ENCODE data around the gene RNF220. TPM values are rescaled to one million over a fixed set of nuclear protein-coding genes. Genes with fewer than 3 reads are reported as not detected.

Gene RNF220
- total and polyA plus RNA-seq, 2 of the 4 experiments (the other 2 are of a cell fraction): 71.8 to 77.1 TPM

DNA sequence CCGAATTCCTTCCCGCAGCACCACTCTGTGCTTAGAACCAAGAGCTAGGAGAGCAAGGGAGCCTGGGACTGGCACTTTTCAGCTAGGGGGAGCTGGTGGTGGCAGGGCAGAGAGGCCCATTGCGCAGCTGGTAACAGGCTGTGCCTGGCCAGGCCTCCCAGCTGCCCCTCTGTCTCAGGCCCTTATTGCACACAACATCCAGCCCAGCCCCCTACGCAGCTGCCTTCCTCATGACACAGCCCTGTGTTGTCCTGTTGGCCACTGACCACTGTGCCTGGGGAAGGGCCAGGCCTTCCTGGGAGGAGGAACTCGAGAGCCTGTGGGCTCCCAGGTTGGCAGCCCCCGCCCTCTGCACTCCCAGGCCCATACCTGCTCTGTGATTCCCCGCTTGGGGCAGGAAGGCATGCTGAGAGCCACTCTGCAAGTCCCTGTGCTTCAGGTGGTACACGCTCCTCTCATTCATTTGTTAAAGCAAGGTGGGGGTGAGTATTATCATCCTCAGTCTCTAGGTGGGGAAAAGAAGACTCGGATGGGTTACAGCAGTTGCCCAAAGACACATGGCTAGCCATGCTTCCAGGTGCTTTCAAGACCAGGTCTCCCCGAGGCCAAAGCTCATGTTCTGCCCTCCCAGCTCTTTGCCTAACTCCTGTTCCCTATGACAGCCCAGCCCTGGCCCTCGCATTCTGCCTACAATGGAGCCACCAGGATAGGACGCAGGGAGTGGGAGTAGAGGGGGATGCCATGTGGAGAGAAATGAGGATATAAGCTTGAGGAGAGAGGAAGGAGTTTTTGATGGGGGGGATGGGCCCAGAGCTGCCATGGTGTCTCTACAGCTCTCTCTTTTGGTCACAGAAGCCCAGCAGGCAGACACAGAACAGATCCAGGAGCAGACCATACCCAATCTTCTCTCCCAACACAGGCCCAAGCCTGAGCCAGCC, 187.4 kb downstream of the RNF220 start (continued):
- no peak for TF ChIP-seq RAD21 (IDR thresholded peaks at IDR 0.05; ENCODE audit: low read length)

DNA sequence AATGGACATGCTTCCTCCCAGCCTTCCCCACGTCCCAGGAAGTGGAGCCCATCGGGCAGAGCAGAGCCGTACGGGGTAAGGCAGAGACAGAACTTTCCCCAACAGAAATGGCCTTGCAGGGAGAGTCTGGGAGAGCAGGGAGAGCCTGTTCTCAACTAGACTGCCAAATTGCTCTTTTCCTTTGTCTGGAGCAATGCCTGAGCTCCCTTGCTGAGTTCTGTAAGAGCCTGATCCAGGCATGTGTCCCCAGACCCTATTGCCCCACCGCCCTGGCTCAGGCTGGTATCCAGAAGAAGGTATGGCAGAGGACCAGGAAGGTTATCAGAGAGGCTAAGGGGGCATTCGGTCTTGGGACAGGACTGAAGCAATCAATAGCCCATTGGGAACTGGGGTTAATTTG, 189.3 kb downstream of the RNF220 start:
- Histone ChIP-seq H2BK20ac (ENCODE audit: low read depth, low read length) (no peak overlapping the region), H3K23ac (ENCODE audit: low read depth, low read length) (no peak overlapping the region), H4K5ac (ENCODE audit: low read depth, low read length) (no peak overlapping the region), H2AK5ac (ENCODE audit: low read depth, low read length) (no peak overlapping the region), H4K8ac (ENCODE audit: low read depth in 2 of 2, low read length in 2 of 2) (no peak overlapping the region), H3K4me1 (ENCODE audit: control insufficient read depth, insufficient read depth, low read length) (no peaks in the 10 kb centered on the region), H2BK120ac (ENCODE audit: low read depth, low read length) (no peak overlapping the region), H2AFZ (replicated peaks; ENCODE audit: low read length, poor library complexity) (no peak overlapping the region), H2AK9ac (replicated peaks; ENCODE audit: low read depth, low read length, poor library complexity) (no peak overlapping the region), H3K14ac (replicated peaks; ENCODE audit: low read depth, low read length) (no peak overlapping the region), H3K4me3 (ENCODE audit: insufficient read depth, low read depth, low read length) (no peak overlapping the region), H3K4me2 (ENCODE audit: low read depth, low read length) (no peak overlapping the region), H4K20me1 (ENCODE audit: insufficient read depth, low read length) (no peaks in the 10 kb centered on the region), H2BK15ac (ENCODE audit: low read depth, low read length) (no peak overlapping the region), H3K4ac (ENCODE audit: low read depth, low read length) (no peak overlapping the region), H3K27me3 (ENCODE audit: control insufficient read depth, insufficient read depth, low read length) (peaks cover 43% of the 10 kb centered on the region), H3K79me1 (ENCODE audit: low read depth in 1 of 2, low read length in 2 of 2) (no peaks in the 10 kb centered on the region), H3K9me1 (ENCODE audit: insufficient read depth, low read length) (no peaks in the 10 kb centered on the region), H3K56ac (ENCODE audit: extremely low read depth, insufficient read depth, low read length) (no peak overlapping the region), H2BK5ac (ENCODE audit: low read depth, low read length, poor library complexity, severe bottlenecking) (no peak overlapping the region), H3K18ac (ENCODE audit: low read depth, low read length) (no peak overlapping the region), H3K27ac (ENCODE audit: insufficient read depth, low read length) (no peak overlapping the region), H4K91ac (ENCODE audit: insufficient read depth, low read depth, low read length) (no peak overlapping the region), H3K36me3 (ENCODE audit: control insufficient read depth, insufficient read depth, low read length) (no peaks in the 10 kb centered on the region), H3K9me3 (ENCODE audit: control insufficient read depth, insufficient read depth, low read length) (no peaks in the 10 kb centered on the region), H3K9ac (ENCODE audit: low read depth, low read length) (no peak overlapping the region)
- WGBS, 2 experiments (ENCODE audit: extremely low coverage in 2 of 2, insufficient read length in 1 of 2): 82% methylated on average over 3 of the region's 6 CpGs; no CpG with 5 or more reads in 1 of the 2 experiments
- dilution Hi-C loops (cut with HindIII; ENCODE audit: low sequenced_read_pairs, unreplicated experiment) (no loop called here), intact Hi-C loops (cut with micrococcal nuclease) (no loop called here), in situ Hi-C loops (cut with MboI; ENCODE audit: low sequenced_read_pairs) (no loop called here)
- TF ChIP-seq CHD1 (IDR thresholded peaks at IDR 0.05; ENCODE audit: low read depth, low read length) (no peak), POLR2A (IDR thresholded peaks at IDR 0.05; ENCODE audit: low read depth, low read length) (no peak), NFE2L2 (IDR thresholded peaks at IDR 0.05; ENCODE audit: low read depth, low read length) (no peak), MAZ (IDR thresholded peaks at IDR 0.05; ENCODE audit: borderline replicate concordance, low read depth, low read length) (no peak)
- TF ChIP-seq, protein P1, sequence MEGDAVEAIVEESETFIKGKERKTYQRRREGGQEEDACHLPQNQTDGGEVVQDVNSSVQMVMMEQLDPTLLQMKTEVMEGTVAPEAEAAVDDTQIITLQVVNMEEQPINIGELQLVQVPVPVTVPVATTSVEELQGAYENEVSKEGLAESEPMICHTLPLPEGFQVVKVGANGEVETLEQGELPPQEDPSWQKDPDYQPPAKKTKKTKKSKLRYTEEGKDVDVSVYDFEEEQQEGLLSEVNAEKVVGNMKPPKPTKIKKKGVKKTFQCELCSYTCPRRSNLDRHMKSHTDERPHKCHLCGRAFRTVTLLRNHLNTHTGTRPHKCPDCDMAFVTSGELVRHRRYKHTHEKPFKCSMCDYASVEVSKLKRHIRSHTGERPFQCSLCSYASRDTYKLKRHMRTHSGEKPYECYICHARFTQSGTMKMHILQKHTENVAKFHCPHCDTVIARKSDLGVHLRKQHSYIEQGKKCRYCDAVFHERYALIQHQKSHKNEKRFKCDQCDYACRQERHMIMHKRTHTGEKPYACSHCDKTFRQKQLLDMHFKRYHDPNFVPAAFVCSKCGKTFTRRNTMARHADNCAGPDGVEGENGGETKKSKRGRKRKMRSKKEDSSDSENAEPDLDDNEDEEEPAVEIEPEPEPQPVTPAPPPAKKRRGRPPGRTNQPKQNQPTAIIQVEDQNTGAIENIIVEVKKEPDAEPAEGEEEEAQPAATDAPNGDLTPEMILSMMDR (conservative IDR thresholded peaks at IDR 0.05; ENCODE audit: low read depth, low read length): no peak
- ATAC-seq (ENCODE audit: low read depth) (no peak), DNase-seq (no peak)
- ChIA-PET CTCF (interaction anchor here (0.9 to 2.3 kb wide), 4 partner anchors 23 to 218 kb away, joined by 3 to 18 read pairs (median 4); no protein-coding TSS in a partner anchor), POLR2A (ENCODE audit: unreplicated experiment) (no interaction called here)
- BruUV-seq (replicated peaks): no TSS peak
